Adrenal gland (tissue), 12 donors: Measurements from ENCODE around the gene ANKRD11. TPM values are rescaled to one million over a fixed set of nuclear protein-coding genes. Genes with fewer than 3 reads are reported as not detected.

Experiments
- DNase-seq, 7 donors: peaks; one replicate each; pipeline ENCODE4 v3.0.0-alpha.2; 2019 to 2020
- H3K27ac ChIP-seq, 5 donors: fragments of 200-600 bp; sonication (generic) in 4 of 5; 1 replicate in 3 of 5; 2 replicates in 2 of 5; pipeline versions ENCODE4 v1.5.1 to v1.8.0; 2016 to 2020; ENCODE audit warnings: mild to moderate bottlenecking in 1 of 5
- H3K27me3 ChIP-seq: fragments of 200-600 bp; 2 replicates; pipeline ENCODE4 v1.8.0; 2021
- H3K36me3 ChIP-seq, 2 donors: fragments of 200-600 bp; replicated peaks in 1 of 2; 1 replicate in 1 of 2; 2 replicates in 1 of 2; pipeline versions ENCODE4 v1.5.1 to v1.8.0; 2018 to 2022
- H3K4me1 ChIP-seq, 2 donors: fragments of 200-600 bp; replicated peaks in 1 of 2; 1 replicate in 1 of 2; 2 replicates in 1 of 2; pipeline versions ENCODE4 v1.5.1 to v1.8.0; 2018 to 2021
- H3K4me3 ChIP-seq, 4 donors: fragments of 200-600 bp; sonication (generic) in 3 of 4; one replicate each; pipeline ENCODE4 v1.5.1; 2016 to 2018
- H3K9me3 ChIP-seq, 3 donors: fragments of 200-600 bp; sonication (generic) in 1 of 3; replicated peaks in 1 of 3; 1 replicate in 2 of 3; 2 replicates in 1 of 3; pipeline versions ENCODE4 v1.5.1 to v1.8.0; 2016 to 2021
- POLR2A ChIP-seq, 2 donors: fragments of 450-650 bp; IDR thresholded peaks; one replicate each; pipeline ENCODE4 v1.6.1; 2017; ENCODE audit warnings: antibody characterized with exemption in 2 of 2, mild to moderate bottlenecking in 2 of 2, moderate library complexity in 1 of 2
- WGBS, 4 donors: extraction: QIAGEN DNeasy Blood & Tissue Kit in 2 of 4; methylation state at CpG; one replicate each; pipeline versions ENCODE4 v1.1.5 to v1.1.7; 2013 to 2017; 5-methylcytosine and 5-hydroxymethylcytosine counted together
- intact Hi-C, 2 donors: fragments of 100-400 bp; cut with DNase I; formaldehyde crosslinking; loops; one replicate each; pipeline versions ENCODE4 v1.14.1 to v1.15.0; 2022 to 2023
- polyA plus RNA-seq, 3 donors: library from polyadenylated mRNA; stranded (reverse); fragments of 200-250 nt in 2 of 3; fragments of 350-450 nt in 1 of 3; fragmentation: Illumina TruSeq in 1 of 3; extraction: RNeasy Lipid Tissue Mini Kit (QIAGEN cat#74804) in 1 of 3; gene quantifications; one replicate each; pipeline ENCODE4 v1.2.3, GENCODE V29; 2013 to 2014
- total RNA-seq, 9 donors: library from RNA; depleted of rRNA in 4 of 9; stranded (reverse); fragments of >200 nt in 4 of 9; fragments of 120-200 nt in 1 of 9; fragmentation: NEBNext Ultra II Directional in 1 of 9; extraction: Animal tissue kit (Norgen Biotek cat#: 25700) in 1 of 9; gene quantifications; one replicate each; pipeline versions ENCODE4 v1.1.0 to v1.2.4, GENCODE V29; 2013 to 2023
- TF ChIP-seq, protein P1 (sequence below), 6 experiments: fragments of 450-650 bp in 4 of 6; fragments of 200-600 bp in 2 of 6; sonication (generic) in 1 of 6; IDR thresholded peaks; 1 replicate in 5 of 6; 2 replicates in 1 of 6; pipeline versions ENCODE4 v1.5.1 to v1.8.0; 2016 to 2021; ENCODE audit warnings: antibody characterized with exemption in 6 of 6, mild to moderate bottlenecking in 2 of 6, moderate library complexity in 1 of 6
- donor health status: healthy with polysubstance abuse.
- donor health status: Bipolar disorder and iron deficiency.
- donor health status: DM: yes; HTN: yes; CAD: no.
- donor health status: DM: no; HTN: no; CAD: no.
- donor health status: DM: no; HTN: no; CAD: no.
- donor health status: DM: yes; HTN: yes; CAD: no.

The ANKRD11 gene
- total and polyA plus RNA-seq, 12 donors: 29.7 to 127 (median 80.1) TPM

DNA sequence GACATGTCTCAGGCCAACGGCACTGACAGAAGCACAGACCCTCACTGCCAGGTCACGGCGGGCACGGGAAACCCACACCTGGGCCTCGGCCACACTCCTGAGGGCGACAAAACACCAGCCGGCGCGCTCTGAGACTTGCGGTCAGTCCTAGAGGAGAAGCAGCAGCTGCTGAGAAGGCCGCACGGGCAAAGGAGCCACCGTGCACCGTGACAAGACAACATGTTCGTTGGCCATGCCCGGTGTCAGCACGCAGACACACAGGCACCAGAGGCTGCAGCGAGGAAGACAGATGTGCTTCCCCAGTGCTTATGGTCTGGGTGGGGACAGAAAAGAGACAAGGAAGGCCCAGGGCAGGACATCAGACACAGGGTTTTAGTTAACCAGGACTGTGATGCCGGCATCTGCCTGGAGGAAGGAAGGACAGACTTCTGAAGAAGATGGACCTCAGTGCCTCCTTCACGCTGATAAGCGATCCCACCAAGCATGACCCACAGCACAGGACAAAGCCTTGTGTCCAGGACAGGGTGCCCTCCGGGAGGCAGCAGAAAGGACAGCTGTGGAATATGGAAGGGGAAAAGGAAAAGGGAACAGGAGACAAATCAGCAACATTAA is 84.0 kb downstream of the ANKRD11 start:
- peak overlapping the region in 2 of 5 donors; percentile 2 to 31 for H3K27ac ChIP-seq
- H3K27me3 ChIP-seq: no peaks in the 10 kb centered on the region
- WGBS, 4 donors: 70 to 84% (median 79%) methylated on average over 13 to 22 of the region's 22 CpGs
- peak in 1 of 7 donors; percentile 79 for DNase-seq
- no peaks in the 10 kb centered on the region for H3K9me3 ChIP-seq
- intact Hi-C loops: loop anchor here in 1 of 2 donors (10.0 kb wide), 1 partner anchor 78 kb away; no protein-coding TSS in a partner anchor
- peaks cover 34 to 82% of the 10 kb centered on the region in 2 donors for H3K4me1 ChIP-seq
- H3K36me3 ChIP-seq: no peaks in the 10 kb centered on the region
- TF ChIP-seq, protein P1, sequence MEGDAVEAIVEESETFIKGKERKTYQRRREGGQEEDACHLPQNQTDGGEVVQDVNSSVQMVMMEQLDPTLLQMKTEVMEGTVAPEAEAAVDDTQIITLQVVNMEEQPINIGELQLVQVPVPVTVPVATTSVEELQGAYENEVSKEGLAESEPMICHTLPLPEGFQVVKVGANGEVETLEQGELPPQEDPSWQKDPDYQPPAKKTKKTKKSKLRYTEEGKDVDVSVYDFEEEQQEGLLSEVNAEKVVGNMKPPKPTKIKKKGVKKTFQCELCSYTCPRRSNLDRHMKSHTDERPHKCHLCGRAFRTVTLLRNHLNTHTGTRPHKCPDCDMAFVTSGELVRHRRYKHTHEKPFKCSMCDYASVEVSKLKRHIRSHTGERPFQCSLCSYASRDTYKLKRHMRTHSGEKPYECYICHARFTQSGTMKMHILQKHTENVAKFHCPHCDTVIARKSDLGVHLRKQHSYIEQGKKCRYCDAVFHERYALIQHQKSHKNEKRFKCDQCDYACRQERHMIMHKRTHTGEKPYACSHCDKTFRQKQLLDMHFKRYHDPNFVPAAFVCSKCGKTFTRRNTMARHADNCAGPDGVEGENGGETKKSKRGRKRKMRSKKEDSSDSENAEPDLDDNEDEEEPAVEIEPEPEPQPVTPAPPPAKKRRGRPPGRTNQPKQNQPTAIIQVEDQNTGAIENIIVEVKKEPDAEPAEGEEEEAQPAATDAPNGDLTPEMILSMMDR (IDR thresholded peaks at IDR 0.05): no peak
- no peak for TF ChIP-seq POLR2A (IDR thresholded peaks at IDR 0.05)
- H3K4me3 ChIP-seq: no peak overlapping the region

DNA sequence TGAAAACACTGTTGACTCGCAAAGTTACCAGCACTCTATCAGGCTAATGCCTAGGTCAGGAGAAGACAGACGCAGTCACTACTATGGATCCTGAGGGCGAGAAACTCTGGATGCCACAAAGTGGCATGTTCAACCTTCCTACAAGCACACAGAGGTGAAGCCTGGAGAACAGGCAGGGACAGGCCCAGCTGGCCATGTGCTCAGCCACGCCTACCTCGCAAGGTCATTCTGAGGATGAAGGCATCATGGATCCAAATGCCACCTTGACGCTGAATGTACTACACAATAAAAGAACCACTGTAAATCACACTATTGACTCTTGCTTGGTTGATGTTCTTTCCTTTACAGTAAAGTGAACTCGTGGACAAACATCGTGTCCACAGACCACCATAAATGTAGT is 85.8 kb downstream of the ANKRD11 start:
- intact Hi-C loops: loop anchor here in 1 of 2 donors (10.0 kb wide), 1 partner anchor 80 kb away; no protein-coding TSS in a partner anchor
- TF ChIP-seq, protein P1 (IDR thresholded peaks at IDR 0.05): no peak
- no peak for TF ChIP-seq POLR2A (IDR thresholded peaks at IDR 0.05)

DNA sequence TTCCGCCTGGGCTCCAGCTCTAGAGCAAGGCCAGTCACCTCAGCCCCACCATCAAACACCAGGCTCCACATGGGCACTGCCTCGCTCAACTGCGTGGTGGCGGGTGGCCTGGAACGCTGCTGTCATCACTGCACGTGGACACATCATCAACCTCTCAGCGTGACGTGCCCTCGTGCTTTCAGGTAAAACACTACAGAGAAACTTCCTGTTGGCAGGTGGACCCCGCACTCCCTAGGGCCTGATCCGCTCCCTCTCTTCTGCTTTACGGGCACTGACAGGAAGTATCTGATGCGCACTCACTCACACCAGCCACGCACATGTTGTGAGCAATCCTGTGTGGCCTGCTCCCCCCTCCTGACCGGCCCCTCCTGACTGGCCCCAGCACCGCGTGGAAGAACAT is 87.4 kb downstream of the ANKRD11 start:
- Histone ChIP-seq H3K4me1 (peaks cover 14 to 57% of the 10 kb centered on the region in 2 donors), H3K27ac (peak overlapping the region in 1 of 5 donors; percentile 5), H3K9me3 (no peaks in the 10 kb centered on the region), H3K27me3 (no peaks in the 10 kb centered on the region), H3K36me3 (no peaks in the 10 kb centered on the region), H3K4me3 (no peak overlapping the region)
- DNase-seq: no peak
- TF ChIP-seq POLR2A (IDR thresholded peaks at IDR 0.05): no peak
- TF ChIP-seq, protein P1 (IDR thresholded peaks at IDR 0.05): no peak
- intact Hi-C loops: loop anchor here in 1 of 2 donors (10.0 kb wide), 1 partner anchor 82 kb away; no protein-coding TSS in a partner anchor
- 78 to 89% (median 83%) methylated on average over 9 to 17 of the region's 17 CpGs for WGBS, 4 donors

More for the DNA sequence above, 85.8 kb downstream of the ANKRD11 start:
- Histone ChIP-seq H3K9me3 (no peaks in the 10 kb centered on the region), H3K4me1 (peaks cover 22 to 64% of the 10 kb centered on the region in 2 donors), H3K27me3 (no peaks in the 10 kb centered on the region), H3K27ac (peak overlapping the region in 1 of 5 donors; percentile 29), H3K4me3 (no peak overlapping the region), H3K36me3 (no peaks in the 10 kb centered on the region)
- peak in 2 of 7 donors; percentile 59 to 64 for DNase-seq
- WGBS, 4 donors: 71 to 76% (median 74%) methylated on average over 8 of the region's 8 CpGs

DNA sequence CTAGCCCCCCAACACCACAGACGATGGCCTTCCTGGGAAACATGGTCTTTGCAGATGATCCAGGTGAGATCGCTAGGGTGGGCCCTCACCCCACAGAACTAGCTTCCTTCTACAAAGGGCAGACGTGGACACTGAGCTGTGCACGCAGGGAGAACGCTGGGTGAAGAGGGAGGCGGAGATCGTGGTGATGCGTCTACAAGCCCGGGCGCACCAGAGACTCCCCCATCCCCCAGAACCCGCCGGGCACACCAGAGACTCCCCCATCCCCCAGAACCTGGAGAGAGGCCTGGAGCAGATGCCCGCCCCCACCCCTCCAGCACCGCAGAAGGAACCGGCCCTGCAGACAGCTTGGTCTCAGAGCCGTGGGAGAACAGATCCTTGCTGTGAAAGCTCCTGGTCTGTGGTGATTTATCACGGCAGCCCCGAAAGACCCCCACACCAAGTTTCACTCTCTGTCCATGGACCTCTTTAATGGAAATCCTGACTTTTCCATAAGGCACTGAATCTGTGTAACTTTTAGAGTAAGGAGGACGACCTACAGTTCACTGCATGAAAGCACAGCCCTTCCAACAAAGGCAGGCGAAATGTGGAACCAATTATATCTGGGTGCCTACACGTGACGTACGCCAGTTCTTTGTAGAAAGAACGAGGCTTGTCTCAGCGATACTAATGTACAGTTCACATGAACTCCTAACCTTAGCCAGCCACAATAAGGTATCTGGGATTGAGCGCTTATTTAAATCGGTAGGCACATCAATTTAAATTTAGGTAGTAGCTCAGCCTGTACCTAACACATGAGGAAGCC is 88.5 kb downstream of the ANKRD11 start:
- H3K36me3 ChIP-seq: no peaks in the 10 kb centered on the region
- intact Hi-C loops: loop anchor here in 1 of 2 donors (10.0 kb wide), 1 partner anchor 83 kb away; no protein-coding TSS in a partner anchor
- no peak for DNase-seq
- H3K4me1 ChIP-seq: peaks cover 8 to 46% of the 10 kb centered on the region in 2 donors
- WGBS, 4 donors: 78 to 84% (median 80%) methylated on average over 21 to 27 of the region's 27 CpGs
- TF ChIP-seq, protein P1 (IDR thresholded peaks at IDR 0.05): no peak
- no peak for TF ChIP-seq POLR2A (IDR thresholded peaks at IDR 0.05)
- H3K4me3 ChIP-seq: no peak overlapping the region
- no peaks in the 10 kb centered on the region for H3K9me3 ChIP-seq
- no peaks in the 10 kb centered on the region for H3K27me3 ChIP-seq
- no peak overlapping the region for H3K27ac ChIP-seq
